Tibial nerve (tissue), 3 donors: ENCODE measurements around the gene DGCR8.

Source experiments
- POLR2A ChIP-seq, 2 donors: fragments of 450-650 bp; IDR thresholded peaks; one replicate each; pipeline ENCODE4 v1.6.1; 2017; ENCODE audit warnings: antibody characterized with exemption in 2 of 2, mild to moderate bottlenecking in 2 of 2, moderate library complexity in 2 of 2
- TF ChIP-seq, protein P1 (sequence below), 5 experiments: fragments of 200-600 bp in 3 of 5; fragments of 450-650 bp in 2 of 5; sonication (generic) in 3 of 5; IDR thresholded peaks; one replicate each; pipeline ENCODE4 v1.5.1; 2016 to 2019; ENCODE audit warnings: antibody characterized with exemption in 5 of 5, mild to moderate bottlenecking in 3 of 5, moderate library complexity in 2 of 5

DNA sequence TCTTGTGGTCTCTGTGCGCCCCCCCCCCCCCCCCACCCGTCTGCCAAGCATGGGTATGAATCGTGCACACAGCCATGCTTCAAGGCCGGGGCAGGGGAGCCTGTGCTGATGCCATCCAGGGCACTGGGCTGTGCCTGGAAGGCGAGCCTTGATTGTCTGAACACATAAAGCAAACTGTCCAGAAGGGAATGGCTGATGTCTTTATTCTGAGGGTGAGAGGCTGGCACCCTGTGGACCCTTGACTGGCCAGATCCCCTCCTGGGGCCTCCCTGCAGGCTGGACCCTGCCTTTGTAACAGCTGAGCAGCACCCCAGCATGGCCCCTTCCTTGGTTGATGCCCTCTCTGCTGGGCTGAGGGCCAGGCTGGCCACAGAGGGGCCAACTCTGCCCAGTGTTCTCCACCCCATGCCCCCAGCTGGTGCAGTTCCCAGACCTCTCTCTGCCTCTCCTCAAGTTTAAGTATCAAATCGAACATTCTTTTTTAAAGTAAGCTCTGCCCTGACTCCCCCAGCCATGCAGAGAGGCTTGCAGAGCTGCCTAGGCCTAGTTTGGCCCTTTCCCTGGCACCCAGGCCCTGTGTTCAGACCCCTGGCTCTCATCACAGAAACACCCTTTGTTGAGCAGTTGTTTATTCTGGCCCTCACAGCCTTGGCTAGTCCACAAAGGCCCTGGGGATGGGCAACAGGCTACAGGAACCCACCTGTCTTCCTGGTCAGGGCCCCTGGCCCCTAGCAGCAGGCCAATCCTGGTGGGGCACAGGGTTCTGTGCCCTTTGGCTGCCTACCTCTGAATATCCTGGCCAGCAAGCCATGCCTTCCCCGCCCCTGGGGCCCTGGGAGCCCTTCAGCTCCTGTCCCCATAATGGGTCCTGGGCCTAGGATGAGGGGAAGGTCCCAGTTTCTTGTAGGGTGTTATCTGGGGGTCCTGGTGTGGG is 31.9 kb downstream of the DGCR8 start:
- no peak for TF ChIP-seq POLR2A (IDR thresholded peaks at IDR 0.05)
- TF ChIP-seq, protein P1, sequence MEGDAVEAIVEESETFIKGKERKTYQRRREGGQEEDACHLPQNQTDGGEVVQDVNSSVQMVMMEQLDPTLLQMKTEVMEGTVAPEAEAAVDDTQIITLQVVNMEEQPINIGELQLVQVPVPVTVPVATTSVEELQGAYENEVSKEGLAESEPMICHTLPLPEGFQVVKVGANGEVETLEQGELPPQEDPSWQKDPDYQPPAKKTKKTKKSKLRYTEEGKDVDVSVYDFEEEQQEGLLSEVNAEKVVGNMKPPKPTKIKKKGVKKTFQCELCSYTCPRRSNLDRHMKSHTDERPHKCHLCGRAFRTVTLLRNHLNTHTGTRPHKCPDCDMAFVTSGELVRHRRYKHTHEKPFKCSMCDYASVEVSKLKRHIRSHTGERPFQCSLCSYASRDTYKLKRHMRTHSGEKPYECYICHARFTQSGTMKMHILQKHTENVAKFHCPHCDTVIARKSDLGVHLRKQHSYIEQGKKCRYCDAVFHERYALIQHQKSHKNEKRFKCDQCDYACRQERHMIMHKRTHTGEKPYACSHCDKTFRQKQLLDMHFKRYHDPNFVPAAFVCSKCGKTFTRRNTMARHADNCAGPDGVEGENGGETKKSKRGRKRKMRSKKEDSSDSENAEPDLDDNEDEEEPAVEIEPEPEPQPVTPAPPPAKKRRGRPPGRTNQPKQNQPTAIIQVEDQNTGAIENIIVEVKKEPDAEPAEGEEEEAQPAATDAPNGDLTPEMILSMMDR (IDR thresholded peaks at IDR 0.05), result no peak
